ENCODE measurements around the gene ASB5.

The ASB5 gene

GRCh38 chr4:176195184-176195978 is 73.6 kb downstream of the ASB5 start, which contains the start of gene SPATA4:
Gene SPATA4 (minus strand): TSS chr4:176195585. CDS start chr4:176195562, 23 bp downstream.
- Histone ChIP-seq H3K4me1 (ENCODE audit: control insufficient read depth, insufficient read depth, low read length) (no peaks in the 10 kb centered on the region; the same call in 1 of the 2 replicates), H3K27ac (ENCODE audit: low read length) (no peak within 1 kb of the TSS), H3K36me3 (ENCODE audit: control insufficient read depth, insufficient read depth, low read length) (no peaks in the 10 kb centered on the region), H3K9me3 (ENCODE audit: control insufficient read depth, insufficient read depth, low read length) (no peaks in the 10 kb centered on the region; the same call in 1 of the 2 replicates), H3K27me3 (ENCODE audit: control insufficient read depth, insufficient read depth, low read length) (no peaks in the 10 kb centered on the region), H3K4me3 (ENCODE audit: low read length) (peak within 1 kb of the TSS; percentile 31; the same call in 1 of the 2 replicates)
- peak; percentile 66 for DNase-seq (ENCODE audit: low read depth, low spot score)
- WGBS (ENCODE audit: insufficient coverage, insufficient read length), result no CpG with 5 or more reads among the region's 45 CpGs

DNA sequence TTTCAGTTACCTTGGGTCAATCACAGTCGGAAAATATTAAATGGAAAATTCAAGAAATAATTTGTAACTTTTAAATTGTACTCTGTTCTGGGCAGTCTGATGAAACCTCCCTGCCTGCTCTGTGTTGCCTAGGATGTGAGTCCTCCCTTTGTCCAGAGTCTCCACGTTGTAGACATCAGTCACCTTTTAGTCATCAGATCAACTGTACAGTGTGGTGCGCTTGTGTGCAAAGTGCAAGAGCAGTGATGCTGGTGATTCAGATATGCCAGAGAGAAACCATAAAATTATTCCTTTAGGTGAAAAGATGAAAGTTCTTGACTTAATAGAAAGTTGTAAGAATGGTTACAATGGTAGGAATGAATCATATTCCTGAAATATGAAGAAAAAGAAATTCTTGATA is 75.1 kb downstream of the ASB5 start:
- WGBS (ENCODE audit: insufficient coverage, insufficient read length), result no CpG with 5 or more reads among the region's 3 CpGs
- no peak overlapping the region for H3K27ac ChIP-seq (ENCODE audit: low read length)
- no peaks in the 10 kb centered on the region; the same call in 1 of the 2 replicates for H3K4me1 ChIP-seq (ENCODE audit: control insufficient read depth, insufficient read depth, low read length)
- no peak overlapping the region for H3K4me3 ChIP-seq (ENCODE audit: low read length)
- no peaks in the 10 kb centered on the region for H3K9me3 ChIP-seq (ENCODE audit: control insufficient read depth, insufficient read depth, low read length)
- H3K36me3 ChIP-seq (ENCODE audit: control insufficient read depth, insufficient read depth, low read length), result no peaks in the 10 kb centered on the region
- no peak for DNase-seq (ENCODE audit: low read depth, low spot score)
- no peaks in the 10 kb centered on the region for H3K27me3 ChIP-seq (ENCODE audit: control insufficient read depth, insufficient read depth, low read length)

GRCh38 chr4:176193126-176193525 is 75.9 kb downstream of the ASB5 start:
- no peak overlapping the region for H3K27ac ChIP-seq (ENCODE audit: low read length)
- no CpG with 5 or more reads among the region's 4 CpGs for WGBS (ENCODE audit: insufficient coverage, insufficient read length)
- no peak overlapping the region for H3K4me3 ChIP-seq (ENCODE audit: low read length)
- H3K36me3 ChIP-seq (ENCODE audit: control insufficient read depth, insufficient read depth, low read length), result no peaks in the 10 kb centered on the region
- DNase-seq (ENCODE audit: low read depth, low spot score), result no peak
- H3K4me1 ChIP-seq (ENCODE audit: control insufficient read depth, insufficient read depth, low read length), result no peaks in the 10 kb centered on the region
- no peaks in the 10 kb centered on the region for H3K9me3 ChIP-seq (ENCODE audit: control insufficient read depth, insufficient read depth, low read length)
- H3K27me3 ChIP-seq (ENCODE audit: control insufficient read depth, insufficient read depth, low read length), result no peaks in the 10 kb centered on the region

- Histone ChIP-seq H3K4me1 (ENCODE audit: control insufficient read depth, insufficient read depth, low read length) (peaks cover 1% of the 10 kb centered on the region; the same call in 1 of the 2 replicates), H3K4me3 (ENCODE audit: low read length) (no peak overlapping the region)
- DNase-seq (ENCODE audit: low read depth, low spot score), result no peak
These were observed 77.0 kb downstream of the ASB5 start for GRCh38 chr4:176191974-176192373.

DNA sequence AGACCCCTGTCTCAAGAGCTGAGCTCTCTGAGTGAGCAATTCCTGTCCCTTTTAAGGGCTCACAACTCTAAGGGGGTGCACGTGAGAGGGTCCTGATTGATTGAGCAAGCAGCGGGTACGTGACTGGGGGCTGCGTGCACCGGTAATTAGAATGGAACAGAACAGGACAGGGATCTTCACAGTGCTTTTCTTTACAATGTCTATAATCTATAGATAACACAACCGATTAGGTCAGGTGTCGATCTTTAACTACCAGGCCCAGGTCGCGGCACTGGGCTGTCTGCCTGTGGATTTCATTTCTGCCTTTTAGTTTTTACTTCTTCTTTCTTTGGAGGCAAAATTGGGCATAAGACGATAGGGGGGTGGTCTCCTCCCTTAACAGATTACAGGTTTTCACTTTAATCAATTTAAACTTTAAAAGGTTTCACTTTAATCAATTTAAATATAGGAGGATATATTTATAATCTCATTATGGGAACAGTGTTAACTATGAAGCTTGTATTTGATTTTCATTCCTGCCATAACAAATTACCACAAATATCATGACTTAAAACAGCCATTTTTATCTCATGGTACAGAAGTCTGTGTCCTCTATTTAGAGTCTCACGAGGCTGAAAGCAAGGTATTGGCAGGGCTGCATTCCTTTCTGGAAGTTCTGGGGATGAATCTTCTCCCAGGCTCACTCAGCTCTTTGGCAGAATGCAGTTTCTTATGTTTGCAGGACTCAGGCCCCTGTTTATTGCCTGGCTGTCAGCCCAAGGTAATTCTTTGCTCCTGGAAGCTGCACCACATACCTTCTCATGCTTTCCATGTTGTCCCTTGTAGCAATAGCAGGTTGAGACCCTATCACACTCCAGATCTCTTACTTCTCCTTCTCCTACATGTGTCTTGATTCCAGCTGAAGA is 78.9 kb downstream of the ASB5 start:
- DNase-seq (ENCODE audit: low read depth, low spot score), result no peak
- H3K4me3 ChIP-seq (ENCODE audit: low read length), result no peak overlapping the region
- H3K27me3 ChIP-seq (ENCODE audit: control insufficient read depth, insufficient read depth, low read length), result no peaks in the 10 kb centered on the region
- peaks cover 1% of the 10 kb centered on the region; the same call in 1 of the 2 replicates for H3K4me1 ChIP-seq (ENCODE audit: control insufficient read depth, insufficient read depth, low read length)
- no peaks in the 10 kb centered on the region for H3K36me3 ChIP-seq (ENCODE audit: control insufficient read depth, insufficient read depth, low read length)
- no peak overlapping the region for H3K27ac ChIP-seq (ENCODE audit: low read length)
- H3K9me3 ChIP-seq (ENCODE audit: control insufficient read depth, insufficient read depth, low read length), result no peaks in the 10 kb centered on the region
- WGBS (ENCODE audit: insufficient coverage, insufficient read length), result no CpG with 5 or more reads among the region's 11 CpGs

More at GRCh38 chr4:176191974-176192373, 77.0 kb downstream of the ASB5 start:
- no CpG with 5 or more reads among the region's 1 CpG for WGBS (ENCODE audit: insufficient coverage, insufficient read length)
- H3K36me3 ChIP-seq (ENCODE audit: control insufficient read depth, insufficient read depth, low read length), result no peaks in the 10 kb centered on the region
- H3K9me3 ChIP-seq (ENCODE audit: control insufficient read depth, insufficient read depth, low read length), result no peaks in the 10 kb centered on the region
- no peaks in the 10 kb centered on the region for H3K27me3 ChIP-seq (ENCODE audit: control insufficient read depth, insufficient read depth, low read length)
- H3K27ac ChIP-seq (ENCODE audit: low read length), result no peak overlapping the region

DNA sequence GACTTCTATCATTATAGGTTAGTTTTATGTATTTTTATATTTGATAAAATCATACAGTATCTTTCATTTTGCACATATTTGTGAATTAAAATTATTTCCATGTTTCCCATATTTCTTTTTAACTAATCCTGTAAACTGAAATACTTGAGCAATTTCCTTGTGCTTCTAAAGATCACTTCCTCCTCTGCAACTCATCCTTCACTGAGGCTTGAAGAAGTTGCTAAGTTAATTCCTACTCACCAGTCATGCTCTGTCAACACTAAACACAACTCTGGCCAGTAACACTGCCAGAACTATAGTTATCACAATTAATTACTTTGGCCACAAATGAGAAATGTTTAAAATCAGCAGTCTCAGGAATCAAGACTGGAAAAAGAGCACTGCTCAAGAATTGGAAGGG is 80.4 kb downstream of the ASB5 start:
- Histone ChIP-seq H3K4me1 (ENCODE audit: control insufficient read depth, insufficient read depth, low read length) (peaks cover 1% of the 10 kb centered on the region; the same call in 1 of the 2 replicates), H3K27me3 (ENCODE audit: control insufficient read depth, insufficient read depth, low read length) (no peaks in the 10 kb centered on the region), H3K27ac (ENCODE audit: low read length) (no peak overlapping the region), H3K4me3 (ENCODE audit: low read length) (no peak overlapping the region), H3K36me3 (ENCODE audit: control insufficient read depth, insufficient read depth, low read length) (no peaks in the 10 kb centered on the region), H3K9me3 (ENCODE audit: control insufficient read depth, insufficient read depth, low read length) (no peaks in the 10 kb centered on the region)
- DNase-seq (ENCODE audit: low read depth, low spot score), result no peak

- no peak for DNase-seq (ENCODE audit: low read depth, low spot score)
- H3K36me3 ChIP-seq (ENCODE audit: control insufficient read depth, insufficient read depth, low read length), result no peaks in the 10 kb centered on the region
- no peak overlapping the region for H3K4me3 ChIP-seq (ENCODE audit: low read length)
- H3K27me3 ChIP-seq (ENCODE audit: control insufficient read depth, insufficient read depth, low read length), result no peaks in the 10 kb centered on the region
- no peak overlapping the region for H3K27ac ChIP-seq (ENCODE audit: low read length)
- no peaks in the 10 kb centered on the region for H3K9me3 ChIP-seq (ENCODE audit: control insufficient read depth, insufficient read depth, low read length)
- WGBS (ENCODE audit: insufficient coverage, insufficient read length), result no CpG with 5 or more reads among the region's 2 CpGs
- H3K4me1 ChIP-seq (ENCODE audit: control insufficient read depth, insufficient read depth, low read length), result peaks cover 1% of the 10 kb centered on the region; the same call in 1 of the 2 replicates
These were observed 81.4 kb downstream of the ASB5 start for GRCh38 chr4:176187624-176188023.

GRCh38 chr4:176186671-176187395 is 82.2 kb downstream of the ASB5 start:
- Histone ChIP-seq H3K27ac (ENCODE audit: low read length) (no peak overlapping the region), H3K9me3 (ENCODE audit: control insufficient read depth, insufficient read depth, low read length) (no peaks in the 10 kb centered on the region), H3K4me3 (ENCODE audit: low read length) (no peak overlapping the region), H3K4me1 (ENCODE audit: control insufficient read depth, insufficient read depth, low read length) (peaks cover 1% of the 10 kb centered on the region; the same call in 1 of the 2 replicates), H3K27me3 (ENCODE audit: control insufficient read depth, insufficient read depth, low read length) (no peaks in the 10 kb centered on the region), H3K36me3 (ENCODE audit: control insufficient read depth, insufficient read depth, low read length) (no peaks in the 10 kb centered on the region)
- WGBS (ENCODE audit: insufficient coverage, insufficient read length), result no CpG with 5 or more reads among the region's 6 CpGs
- no peak for DNase-seq (ENCODE audit: low read depth, low spot score)

GRCh38 chr4:176186067-176186466 is 83.0 kb downstream of the ASB5 start:
- Histone ChIP-seq H3K27ac (ENCODE audit: low read length) (no peak overlapping the region), H3K4me3 (ENCODE audit: low read length) (no peak overlapping the region), H3K36me3 (ENCODE audit: control insufficient read depth, insufficient read depth, low read length) (no peaks in the 10 kb centered on the region), H3K9me3 (ENCODE audit: control insufficient read depth, insufficient read depth, low read length) (no peaks in the 10 kb centered on the region), H3K27me3 (ENCODE audit: control insufficient read depth, insufficient read depth, low read length) (no peaks in the 10 kb centered on the region), H3K4me1 (ENCODE audit: control insufficient read depth, insufficient read depth, low read length) (peaks cover 1% of the 10 kb centered on the region; the same call in 1 of the 2 replicates)
- DNase-seq (ENCODE audit: low read depth, low spot score), result no peak
- no CpG with 5 or more reads among the region's 2 CpGs for WGBS (ENCODE audit: insufficient coverage, insufficient read length)

GRCh38 chr4:176185051-176185450 is 84.0 kb downstream of the ASB5 start:
- Histone ChIP-seq H3K9me3 (ENCODE audit: control insufficient read depth, insufficient read depth, low read length) (no peaks in the 10 kb centered on the region), H3K27me3 (ENCODE audit: control insufficient read depth, insufficient read depth, low read length) (no peaks in the 10 kb centered on the region), H3K4me1 (ENCODE audit: control insufficient read depth, insufficient read depth, low read length) (peaks cover 1% of the 10 kb centered on the region; the same call in 1 of the 2 replicates), H3K27ac (ENCODE audit: low read length) (no peak overlapping the region), H3K4me3 (ENCODE audit: low read length) (no peak overlapping the region), H3K36me3 (ENCODE audit: control insufficient read depth, insufficient read depth, low read length) (no peaks in the 10 kb centered on the region)
- no CpG with 5 or more reads among the region's 1 CpG for WGBS (ENCODE audit: insufficient coverage, insufficient read length)
- no peak for DNase-seq (ENCODE audit: low read depth, low spot score)
